Panc1 (cell line): Measurements from ENCODE around the gene RGP1. TPM values are rescaled to one million over a fixed set of nuclear protein-coding genes. Genes with fewer than 3 reads are reported as not detected.

Source experiments
- ATAC-seq: fragments of 200-7000 bp; cut with Tn5 transposase; 2 replicates; pipeline ENCODE4 v1.9.1; 2020; ENCODE audit warnings: mild to moderate bottlenecking, moderate library complexity
- BruUV-seq: library from RNA; stranded (reverse); fragments of 400-500 nt; replicated peaks from 2 replicates; lab custom pipeline; 2021; lab: Mats Ljungman, UMichigan
- CTCF ChIA-PET: fragments of 300-600 bp; sonication (Branson Sonifier 250); formaldehyde crosslinking; loops from one replicate; lab custom pipeline; 2022; ENCODE audit warnings: antibody characterized with exemption; lab: Charles Lee
- POLR2A ChIA-PET: fragments of 300-600 bp; sonication (Branson Sonifier 250); formaldehyde crosslinking; loops from one replicate; lab custom pipeline; 2022; ENCODE audit warnings: antibody characterized with exemption; lab: Charles Lee
- DNase-seq: peaks from one replicate; pipeline ENCODE4 v3.0.0-alpha.2; 2010; ENCODE audit warnings: low read depth, low spot score
- H3K27ac ChIP-seq: 2 replicates; pipeline ENCODE4 v1.5.1; 2011; ENCODE audit warnings: mild to moderate bottlenecking, low read length, inconsistent platforms
- H3K27me3 ChIP-seq: fragments of 200-500 bp; sonication (Bioruptor generic); 2 replicates; pipeline ENCODE4 v1.6.0; 2014; ENCODE audit warnings: low read length, inconsistent platforms; ENCODE audit not compliant: control insufficient read depth, insufficient read depth
- H3K36me3 ChIP-seq: fragments of 200-500 bp; sonication (Bioruptor generic); 2 replicates; pipeline ENCODE4 v1.5.1; 2014; ENCODE audit warnings: inconsistent platforms, mild to moderate bottlenecking, low read length, moderate library complexity; ENCODE audit not compliant: control insufficient read depth, insufficient read depth
- H3K4me1 ChIP-seq: 2 replicates; pipeline ENCODE4 v1.5.1; 2011; ENCODE audit warnings: inconsistent platforms, mild to moderate bottlenecking, low read length, moderate library complexity; ENCODE audit not compliant: control insufficient read depth, insufficient read depth
- H3K4me3 ChIP-seq, 2 experiments: 2 replicates each; pipeline ENCODE4 v1.5.1; 2011 to 2012; ENCODE audit warnings: low read depth in 2 of 2, low read length in 2 of 2, mild to moderate bottlenecking in 2 of 2, inconsistent platforms in 1 of 2, moderate library complexity in 1 of 2
- H3K9me3 ChIP-seq: fragments of 200-500 bp; sonication (Bioruptor generic); 2 replicates; pipeline ENCODE4 v1.5.1; 2014; ENCODE audit warnings: low read depth, mild to moderate bottlenecking, inconsistent platforms, low read length, moderate library complexity; ENCODE audit not compliant: control insufficient read depth, insufficient read depth
- POLR2AphosphoS5 ChIP-seq: IDR thresholded peaks from 2 replicates; pipeline ENCODE4 v1.6.1; 2012; ENCODE audit warnings: mild to moderate bottlenecking, low read depth, low read length, moderate library complexity
- SIN3A ChIP-seq: IDR thresholded peaks from 2 replicates; pipeline ENCODE4 v1.6.1; 2012; ENCODE audit warnings: low read depth, mild to moderate bottlenecking, low read length, moderate library complexity, borderline replicate concordance; ENCODE audit not compliant: insufficient read depth
- TCF7L2 ChIP-seq: IDR thresholded peaks from 2 replicates; pipeline ENCODE4 v1.6.1; 2011; ENCODE audit warnings: mild to moderate bottlenecking, low read depth, low read length, inconsistent platforms
- in situ Hi-C: cut with HindIII; loops from 2 replicates; pipeline ENCODE4 v1.10.0; 2016; ENCODE audit warnings: low sequenced_read_pairs, low pct_unique_long_range_greater_than_20kb
- intact Hi-C: fragments of 100-400 bp; cut with micrococcal nuclease; formaldehyde crosslinking; loops from one replicate; pipeline ENCODE4 v1.10.0; 2022; ENCODE audit not compliant: unreplicated experiment
- total RNA-seq: library from RNA; stranded (reverse); gene quantifications from one replicate; pipeline ENCODE4 v1.2.1, GENCODE V29; 2021; ENCODE audit not compliant: unreplicated experiment
- TF ChIP-seq, protein P1 (sequence below), 2 experiments: IDR thresholded peaks; 2 replicates each; pipeline ENCODE4 v1.6.1; 2011 to 2012; ENCODE audit warnings: low read depth in 2 of 2, control low read depth in 1 of 2, low read length in 1 of 2, mild to moderate bottlenecking in 1 of 2, moderate library complexity in 1 of 2; ENCODE audit not compliant: insufficient read depth in 1 of 2
- TF ChIP-seq, protein P2 (sequence below): fragments of 450-650 bp; IDR thresholded peaks from 2 replicates; pipeline ENCODE4 v1.5.1; 2017; ENCODE audit warnings: mild to moderate bottlenecking

The RGP1 gene
- total RNA-seq, 1 experiment from 2014 or later, result 43.3 TPM

- no TSS peak for BruUV-seq
- intact Hi-C loops, result no loop called here
- ATAC-seq (no peak), DNase-seq (no peak)
- Histone ChIP-seq H3K36me3 (no peaks in the 10 kb centered on the region), H3K4me1 (peaks cover 8% of the 10 kb centered on the region), H3K9me3 (no peaks in the 10 kb centered on the region), H3K27ac (no peak overlapping the region), H3K27me3 (no peaks in the 10 kb centered on the region), H3K4me3 (no peak overlapping the region)
- POLR2A ChIA-PET, result no interaction called here
- CTCF ChIA-PET, result no interaction called here
- TF ChIP-seq, protein P1, sequence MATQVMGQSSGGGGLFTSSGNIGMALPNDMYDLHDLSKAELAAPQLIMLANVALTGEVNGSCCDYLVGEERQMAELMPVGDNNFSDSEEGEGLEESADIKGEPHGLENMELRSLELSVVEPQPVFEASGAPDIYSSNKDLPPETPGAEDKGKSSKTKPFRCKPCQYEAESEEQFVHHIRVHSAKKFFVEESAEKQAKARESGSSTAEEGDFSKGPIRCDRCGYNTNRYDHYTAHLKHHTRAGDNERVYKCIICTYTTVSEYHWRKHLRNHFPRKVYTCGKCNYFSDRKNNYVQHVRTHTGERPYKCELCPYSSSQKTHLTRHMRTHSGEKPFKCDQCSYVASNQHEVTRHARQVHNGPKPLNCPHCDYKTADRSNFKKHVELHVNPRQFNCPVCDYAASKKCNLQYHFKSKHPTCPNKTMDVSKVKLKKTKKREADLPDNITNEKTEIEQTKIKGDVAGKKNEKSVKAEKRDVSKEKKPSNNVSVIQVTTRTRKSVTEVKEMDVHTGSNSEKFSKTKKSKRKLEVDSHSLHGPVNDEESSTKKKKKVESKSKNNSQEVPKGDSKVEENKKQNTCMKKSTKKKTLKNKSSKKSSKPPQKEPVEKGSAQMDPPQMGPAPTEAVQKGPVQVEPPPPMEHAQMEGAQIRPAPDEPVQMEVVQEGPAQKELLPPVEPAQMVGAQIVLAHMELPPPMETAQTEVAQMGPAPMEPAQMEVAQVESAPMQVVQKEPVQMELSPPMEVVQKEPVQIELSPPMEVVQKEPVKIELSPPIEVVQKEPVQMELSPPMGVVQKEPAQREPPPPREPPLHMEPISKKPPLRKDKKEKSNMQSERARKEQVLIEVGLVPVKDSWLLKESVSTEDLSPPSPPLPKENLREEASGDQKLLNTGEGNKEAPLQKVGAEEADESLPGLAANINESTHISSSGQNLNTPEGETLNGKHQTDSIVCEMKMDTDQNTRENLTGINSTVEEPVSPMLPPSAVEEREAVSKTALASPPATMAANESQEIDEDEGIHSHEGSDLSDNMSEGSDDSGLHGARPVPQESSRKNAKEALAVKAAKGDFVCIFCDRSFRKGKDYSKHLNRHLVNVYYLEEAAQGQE (IDR thresholded peaks at IDR 0.05; ENCODE audit: insufficient read depth in 1 of 2, low read depth in 2 of 2, low read length in 1 of 2), result no peak
- TF ChIP-seq SIN3A (no peak), TCF7L2 (no peak), POLR2AphosphoS5 (no peak)
- TF ChIP-seq, protein P2, sequence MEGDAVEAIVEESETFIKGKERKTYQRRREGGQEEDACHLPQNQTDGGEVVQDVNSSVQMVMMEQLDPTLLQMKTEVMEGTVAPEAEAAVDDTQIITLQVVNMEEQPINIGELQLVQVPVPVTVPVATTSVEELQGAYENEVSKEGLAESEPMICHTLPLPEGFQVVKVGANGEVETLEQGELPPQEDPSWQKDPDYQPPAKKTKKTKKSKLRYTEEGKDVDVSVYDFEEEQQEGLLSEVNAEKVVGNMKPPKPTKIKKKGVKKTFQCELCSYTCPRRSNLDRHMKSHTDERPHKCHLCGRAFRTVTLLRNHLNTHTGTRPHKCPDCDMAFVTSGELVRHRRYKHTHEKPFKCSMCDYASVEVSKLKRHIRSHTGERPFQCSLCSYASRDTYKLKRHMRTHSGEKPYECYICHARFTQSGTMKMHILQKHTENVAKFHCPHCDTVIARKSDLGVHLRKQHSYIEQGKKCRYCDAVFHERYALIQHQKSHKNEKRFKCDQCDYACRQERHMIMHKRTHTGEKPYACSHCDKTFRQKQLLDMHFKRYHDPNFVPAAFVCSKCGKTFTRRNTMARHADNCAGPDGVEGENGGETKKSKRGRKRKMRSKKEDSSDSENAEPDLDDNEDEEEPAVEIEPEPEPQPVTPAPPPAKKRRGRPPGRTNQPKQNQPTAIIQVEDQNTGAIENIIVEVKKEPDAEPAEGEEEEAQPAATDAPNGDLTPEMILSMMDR, result no peak
- in situ Hi-C loops, result no loop called here
Measured at GRCh38 chr9:35767458-35767857, 18.4 kb downstream of the RGP1 start.

GRCh38 chr9:35769763-35770162, 20.7 kb downstream of the RGP1 start:
- intact Hi-C loops (no loop called here), in situ Hi-C loops (no loop called here)
- no TSS peak for BruUV-seq
- Histone ChIP-seq H3K27me3 (no peaks in the 10 kb centered on the region), H3K4me3 (no peak overlapping the region), H3K4me1 (peaks cover 8% of the 10 kb centered on the region), H3K36me3 (no peaks in the 10 kb centered on the region), H3K27ac (no peak overlapping the region), H3K9me3 (no peaks in the 10 kb centered on the region)
- DNase-seq (no peak), ATAC-seq (no peak)
- ChIA-PET POLR2A (no interaction called here), CTCF (no interaction called here)
- TF ChIP-seq SIN3A (no peak), TCF7L2 (no peak), POLR2AphosphoS5 (no peak)
- TF ChIP-seq, protein P2, result no peak
- TF ChIP-seq, protein P1 (IDR thresholded peaks at IDR 0.05; ENCODE audit: insufficient read depth in 1 of 2, low read depth in 2 of 2, low read length in 1 of 2), result no peak
